Measurements from ENCODE around the gene ITGA2B. TPM values are rescaled to one million over a fixed set of nuclear protein-coding genes. Genes with fewer than 3 reads are reported as not detected.
A peak's percentile ranks its signal among the peaks of the same experiment; 100 is the strongest.

Gene ITGA2B
- total and polyA plus RNA-seq, 10 of the 15 experiments (the other 5 are each of a cell fraction or from before 2014, with no cell fraction given) = 0.04 to 0.51 (median 0.21) TPM; not detected in 1

DNA sequence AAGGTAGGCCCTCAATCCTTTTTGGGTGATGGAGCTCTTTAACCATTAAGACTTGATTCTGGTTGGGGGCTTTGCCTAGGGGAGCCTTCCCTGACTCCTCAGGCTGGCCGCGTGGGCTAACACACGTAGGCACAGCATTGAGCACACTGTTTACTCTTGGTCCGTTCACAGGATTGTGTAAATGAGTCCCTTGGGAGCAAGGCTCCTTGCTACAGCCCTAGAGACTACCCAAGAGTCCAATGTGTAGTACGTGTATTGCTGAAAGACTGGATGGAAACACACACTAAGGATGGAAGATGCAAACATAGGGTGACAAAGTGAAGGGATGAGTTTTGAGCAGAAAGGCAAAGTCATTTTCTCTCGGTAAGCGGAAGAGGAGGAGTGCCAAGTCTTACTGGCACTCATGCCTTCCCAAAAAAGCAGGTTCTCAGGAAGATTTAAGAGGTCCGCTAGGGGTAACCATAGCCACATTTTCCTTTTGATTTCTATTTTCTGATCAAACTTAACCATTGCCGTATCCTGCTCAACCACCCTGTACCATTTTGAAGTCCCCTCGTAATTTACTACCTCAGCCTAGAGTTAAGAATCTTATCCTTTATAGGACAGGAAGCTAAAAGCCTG lies 911 bp upstream of the ITGA2B start (continued):
- TF ChIP-seq, protein P1, sequence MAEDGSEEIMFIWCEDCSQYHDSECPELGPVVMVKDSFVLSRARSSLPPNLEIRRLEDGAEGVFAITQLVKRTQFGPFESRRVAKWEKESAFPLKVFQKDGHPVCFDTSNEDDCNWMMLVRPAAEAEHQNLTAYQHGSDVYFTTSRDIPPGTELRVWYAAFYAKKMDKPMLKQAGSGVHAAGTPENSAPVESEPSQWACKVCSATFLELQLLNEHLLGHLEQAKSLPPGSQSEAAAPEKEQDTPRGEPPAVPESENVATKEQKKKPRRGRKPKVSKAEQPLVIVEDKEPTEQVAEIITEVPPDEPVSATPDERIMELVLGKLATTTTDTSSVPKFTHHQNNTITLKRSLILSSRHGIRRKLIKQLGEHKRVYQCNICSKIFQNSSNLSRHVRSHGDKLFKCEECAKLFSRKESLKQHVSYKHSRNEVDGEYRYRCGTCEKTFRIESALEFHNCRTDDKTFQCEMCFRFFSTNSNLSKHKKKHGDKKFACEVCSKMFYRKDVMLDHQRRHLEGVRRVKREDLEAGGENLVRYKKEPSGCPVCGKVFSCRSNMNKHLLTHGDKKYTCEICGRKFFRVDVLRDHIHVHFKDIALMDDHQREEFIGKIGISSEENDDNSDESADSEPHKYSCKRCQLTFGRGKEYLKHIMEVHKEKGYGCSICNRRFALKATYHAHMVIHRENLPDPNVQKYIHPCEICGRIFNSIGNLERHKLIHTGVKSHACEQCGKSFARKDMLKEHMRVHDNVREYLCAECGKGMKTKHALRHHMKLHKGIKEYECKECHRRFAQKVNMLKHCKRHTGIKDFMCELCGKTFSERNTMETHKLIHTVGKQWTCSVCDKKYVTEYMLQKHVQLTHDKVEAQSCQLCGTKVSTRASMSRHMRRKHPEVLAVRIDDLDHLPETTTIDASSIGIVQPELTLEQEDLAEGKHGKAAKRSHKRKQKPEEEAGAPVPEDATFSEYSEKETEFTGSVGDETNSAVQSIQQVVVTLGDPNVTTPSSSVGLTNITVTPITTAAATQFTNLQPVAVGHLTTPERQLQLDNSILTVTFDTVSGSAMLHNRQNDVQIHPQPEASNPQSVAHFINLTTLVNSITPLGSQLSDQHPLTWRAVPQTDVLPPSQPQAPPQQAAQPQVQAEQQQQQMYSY (CRISPR knock-in tag; IDR thresholded peaks at IDR 0.05) = no peak

DNA sequence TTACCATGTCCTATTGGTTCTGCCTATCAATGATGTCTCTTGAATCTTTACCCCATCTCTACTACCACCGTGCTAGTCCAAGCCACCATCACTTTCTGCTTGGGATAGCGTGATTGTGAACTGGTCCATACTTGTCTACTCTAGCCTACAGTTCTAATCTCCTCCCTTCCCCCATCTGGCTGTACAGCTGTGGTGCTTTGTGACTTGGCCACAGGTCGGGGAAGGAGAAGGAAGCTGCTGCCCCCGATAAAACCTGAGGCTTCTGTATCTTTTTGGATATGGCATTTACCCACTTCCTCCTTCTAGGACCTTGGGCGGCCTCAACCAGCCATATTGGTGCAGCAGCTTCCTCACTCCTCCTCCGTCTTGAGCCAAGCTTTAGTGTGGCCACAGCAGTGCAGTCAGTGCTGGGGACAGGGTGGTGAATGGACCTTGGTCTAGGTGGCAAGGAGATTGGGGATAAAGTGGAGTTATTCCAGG lies 314 bp upstream of the ITGA2B start:
- Histone ChIP-seq H3K4me2 (ENCODE audit: control insufficient read depth, insufficient read depth) (no peak overlapping the region), H3K27me3 (replicated peaks in 1 of 2; ENCODE audit: control insufficient read depth in 2 of 2, insufficient read depth in 2 of 2, low read length in 1 of 2) (no peaks in the 10 kb centered on the region; a peak in 1 of 4 replicates), H3K4me1 (ENCODE audit: control insufficient read depth, insufficient read depth, low read length) (peaks cover 3% of the 10 kb centered on the region; the same call in 1 of the 2 replicates), H2AFZ (ENCODE audit: control insufficient read depth, low read depth, low read length) (peak overlapping the region; percentile 63), H3K9me3 (replicated peaks; ENCODE audit: control insufficient read depth, insufficient read depth, low read length) (no peaks in the 10 kb centered on the region), H3K27ac (ENCODE audit: control insufficient read depth, insufficient read depth) (no peak overlapping the region), H4K20me1 (ENCODE audit: control insufficient read depth, insufficient read depth) (no peaks in the 10 kb centered on the region), H3K9ac (ENCODE audit: control insufficient read depth, insufficient read depth, low read length) (no peak overlapping the region), H3K36me3 (ENCODE audit: control insufficient read depth in 2 of 2, insufficient read depth in 2 of 2, low read length in 1 of 2) (no peaks in the 10 kb centered on the region), H3K4me3 (no peak overlapping the region), H3K79me2 (ENCODE audit: control insufficient read depth, insufficient read depth, low read length) (no peaks in the 10 kb centered on the region)
- no TSS peak for BruUV-seq (replicated peaks)
- FAIRE-seq (no peak), ATAC-seq (no peak), DNase-seq (ENCODE audit: low read depth, low spot score) (no peak)
- ChIA-PET POLR2A (interaction anchor here (0.5 to 0.6 kb wide), 2 partner anchors 157 to 434 kb away, joined by 3 to 5 read pairs; no protein-coding TSS in a partner anchor), CTCF (no interaction called here), SMC1A (ENCODE audit: uncharacterized antibody, unreplicated experiment) (no interaction called here), RAD21 (ENCODE audit: unreplicated experiment) (interaction anchor here (0.6 kb wide), 1 partner anchor 432 kb away, joined by 3 read pairs; no protein-coding TSS in a partner anchor)
- WGBS (ENCODE audit: insufficient coverage, insufficient replicate concordance, low lambda C conversion rate, missing lambda C conversion rate) = 48% methylated on average over 6 of the region's 6 CpGs
- TF ChIP-seq SPI1 (IDR thresholded peaks at IDR 0.05; ENCODE audit: borderline replicate concordance, insufficient read depth, low read depth, low read length) (peak; percentile 59), ETV6 (conservative IDR thresholded peaks at IDR 0.05 in 1 of 2, IDR thresholded peaks at IDR 0.05 in 1 of 2; ENCODE audit: borderline replicate concordance in 1 of 2, low read depth in 1 of 2) (no peak), BHLHE40 (IDR thresholded peaks at IDR 0.05; ENCODE audit: borderline replicate concordance in 1 of 2, low read depth in 2 of 2, low read length in 1 of 2) (no peak), NFXL1 (IDR thresholded peaks at IDR 0.05; ENCODE audit: borderline replicate concordance) (no peak), YY1 (IDR thresholded peaks at IDR 0.05; ENCODE audit: low read depth, low read length) (0 out of 2 replicates have a peak, but pooled peaks have one; percentile 15)
- intact Hi-C loops (cut with micrococcal nuclease; ENCODE audit: unreplicated experiment) = no loop called here
- in situ Hi-C loops (cut with MboI) = no loop called here

Measured in GM12878 (cell line).